Activated naive CD4-positive, alpha-beta T cell treated with anti-CD3 and anti-CD28 coated beads, Interleukin-2, amount 50 U/mL, for 24 hours (primary cell): ENCODE data around the gene CFAP54.

Experiments
- H3K27ac Mint-ChIP-seq: one replicate; pipeline ENCODE4 v1.8.0; 2021; ENCODE audit warnings: mild to moderate bottlenecking, mixed read lengths
- H3K27me3 Mint-ChIP-seq: one replicate; pipeline ENCODE4 v1.8.0; 2021; ENCODE audit warnings: mixed read lengths
- H3K36me3 Mint-ChIP-seq: one replicate; pipeline ENCODE4 v1.8.0; 2021; ENCODE audit warnings: mixed read lengths
- H3K4me1 Mint-ChIP-seq: one replicate; pipeline ENCODE4 v1.8.0; 2021; ENCODE audit warnings: mixed read lengths
- H3K4me3 Mint-ChIP-seq: one replicate; pipeline ENCODE4 v1.8.0; 2021; ENCODE audit warnings: mild to moderate bottlenecking, mixed read lengths
- H3K9me3 Mint-ChIP-seq: one replicate; pipeline ENCODE4 v1.8.0; 2021; ENCODE audit warnings: mixed read lengths

Gene CFAP54

DNA sequence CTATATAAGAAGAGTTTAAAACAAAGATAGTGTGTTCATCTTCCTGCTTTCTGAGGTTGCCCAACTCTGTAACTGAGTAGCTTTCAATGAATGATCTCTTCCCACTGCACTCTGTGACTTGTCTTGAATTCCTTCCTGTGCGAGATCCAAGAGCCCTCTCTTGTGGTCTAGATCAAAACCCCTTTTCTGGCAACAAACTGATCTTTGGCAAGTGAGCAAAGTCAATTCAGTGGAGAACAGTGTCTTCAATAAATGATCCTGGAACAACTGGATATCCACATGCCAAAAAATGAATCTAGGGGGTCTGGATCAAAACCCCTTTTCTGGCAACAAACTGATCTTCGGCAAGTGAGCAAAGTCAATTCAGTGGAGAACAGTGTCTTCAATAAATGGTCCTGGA, 8.5 kb downstream of the CFAP54 start:
- H3K4me3 Mint-ChIP-seq, result no peak overlapping the region
- peak overlapping the region; percentile 26 for H3K27ac Mint-ChIP-seq
- peaks cover 40% of the 10 kb centered on the region for H3K4me1 Mint-ChIP-seq
- no peaks in the 10 kb centered on the region for H3K27me3 Mint-ChIP-seq
- H3K36me3 Mint-ChIP-seq, result no peaks in the 10 kb centered on the region
- H3K9me3 Mint-ChIP-seq, result no peaks in the 10 kb centered on the region

DNA sequence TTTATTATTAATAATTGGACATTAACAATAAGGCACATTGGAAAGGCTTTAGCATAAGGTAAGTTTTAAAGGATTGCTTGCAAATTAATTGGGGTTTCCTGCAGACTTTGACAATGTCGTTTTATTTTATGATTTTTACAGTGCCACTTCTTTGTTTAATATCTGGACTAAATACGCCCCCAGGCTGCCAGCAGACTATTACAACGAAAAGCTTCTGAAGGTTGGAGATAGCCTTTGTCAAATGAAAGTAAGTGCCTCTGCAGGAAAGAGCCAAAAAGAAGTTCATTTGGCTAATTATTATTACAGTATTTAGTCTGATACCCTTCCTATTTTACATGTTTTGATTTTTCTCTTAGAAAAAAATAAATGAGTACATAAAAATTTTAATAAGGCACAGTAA, 11.3 kb downstream of the CFAP54 start:
- peaks cover 48% of the 10 kb centered on the region for H3K4me1 Mint-ChIP-seq
- no peaks in the 10 kb centered on the region for H3K9me3 Mint-ChIP-seq

DNA sequence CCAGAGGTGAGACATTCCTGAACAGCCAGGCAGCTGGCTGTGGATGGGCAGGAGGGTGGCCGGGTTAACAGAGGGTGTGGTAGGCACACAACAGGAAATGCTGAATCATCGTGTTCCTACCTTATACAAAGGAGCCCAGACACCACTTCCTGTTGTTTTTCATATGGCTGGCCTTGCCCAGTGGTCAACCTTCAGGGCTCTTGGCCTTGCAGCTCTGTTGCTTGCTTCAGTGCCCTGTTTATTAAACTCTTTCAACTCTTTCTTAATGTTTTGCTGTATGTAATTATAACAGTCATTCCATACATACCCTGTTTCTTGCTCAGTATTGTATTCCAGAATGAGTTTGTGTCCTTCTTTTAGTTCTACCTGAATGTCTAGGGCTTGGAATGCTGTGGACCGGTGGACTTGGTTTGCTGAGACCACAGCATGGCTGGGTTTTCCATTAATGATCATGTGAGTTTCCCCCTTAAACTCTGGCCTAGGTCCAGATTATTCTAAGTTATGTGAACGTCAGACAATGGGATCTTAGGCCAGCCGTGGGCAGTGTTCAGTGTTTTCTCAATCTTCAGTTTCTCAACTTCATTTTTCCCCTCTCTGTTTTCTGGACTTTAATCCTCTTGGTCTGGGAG, 11.9 kb downstream of the CFAP54 start:
- Mint-ChIP-seq H3K36me3 (peaks cover 1% of the 10 kb centered on the region), H3K4me3 (peak overlapping the region; percentile 1), H3K9me3 (no peaks in the 10 kb centered on the region), H3K27me3 (no peaks in the 10 kb centered on the region), H3K4me1 (peaks cover 46% of the 10 kb centered on the region), H3K27ac (peak overlapping the region; percentile 68)

More for the DNA sequence above, 11.3 kb downstream of the CFAP54 start:
- H3K36me3 Mint-ChIP-seq, result peaks cover under 1% of the 10 kb centered on the region
- no peak overlapping the region for H3K4me3 Mint-ChIP-seq
- H3K27me3 Mint-ChIP-seq, result no peaks in the 10 kb centered on the region
- H3K27ac Mint-ChIP-seq, result no peak overlapping the region

DNA sequence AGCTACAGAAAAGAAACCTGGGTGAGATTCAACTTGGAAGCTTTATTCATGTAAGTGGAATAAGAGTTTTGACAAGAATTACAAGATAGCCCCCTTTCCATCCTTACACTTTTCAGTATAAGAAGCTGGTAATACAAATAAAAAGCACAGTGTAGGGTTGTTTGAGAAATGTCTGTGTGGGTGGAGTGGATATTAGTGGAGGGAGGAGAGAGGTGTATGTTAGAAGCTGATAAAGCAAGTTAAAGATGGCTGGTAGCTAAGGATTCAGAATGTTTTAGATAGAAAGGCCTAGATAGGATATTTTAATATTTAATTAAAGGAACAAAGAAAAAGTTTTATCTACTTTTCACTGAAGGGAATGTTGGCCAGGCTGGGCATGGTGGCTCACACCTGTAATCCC, 12.5 kb downstream of the CFAP54 start:
- Mint-ChIP-seq H3K9me3 (no peaks in the 10 kb centered on the region), H3K27me3 (no peaks in the 10 kb centered on the region), H3K4me3 (peak overlapping the region; percentile 1), H3K4me1 (peaks cover 42% of the 10 kb centered on the region), H3K36me3 (peaks cover 1% of the 10 kb centered on the region), H3K27ac (peak overlapping the region; percentile 68)

DNA sequence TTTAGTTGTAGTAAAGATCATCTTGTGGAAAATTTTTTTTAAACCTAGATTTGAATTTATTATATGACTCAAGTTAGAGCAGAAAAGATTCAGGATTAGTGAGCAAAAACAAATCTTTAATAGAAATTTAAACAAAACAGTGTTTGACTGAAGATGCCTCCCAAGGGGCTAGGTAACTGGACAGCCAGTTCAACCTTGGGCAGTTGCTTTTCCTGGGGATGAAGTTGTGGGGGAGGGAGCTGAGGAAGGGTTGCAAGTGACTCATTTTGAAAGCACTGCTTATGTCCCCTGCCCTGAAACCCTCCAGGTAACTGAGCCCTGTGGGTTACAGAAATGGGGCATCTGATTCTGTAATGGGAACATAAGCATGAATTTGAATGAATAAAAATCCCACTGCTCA, 13.1 kb downstream of the CFAP54 start:
- Mint-ChIP-seq H3K4me3 (peak overlapping the region; percentile 44), H3K4me1 (peaks cover 42% of the 10 kb centered on the region), H3K9me3 (no peaks in the 10 kb centered on the region), H3K27me3 (no peaks in the 10 kb centered on the region), H3K27ac (peak overlapping the region; percentile 87), H3K36me3 (peaks cover 1% of the 10 kb centered on the region)

DNA sequence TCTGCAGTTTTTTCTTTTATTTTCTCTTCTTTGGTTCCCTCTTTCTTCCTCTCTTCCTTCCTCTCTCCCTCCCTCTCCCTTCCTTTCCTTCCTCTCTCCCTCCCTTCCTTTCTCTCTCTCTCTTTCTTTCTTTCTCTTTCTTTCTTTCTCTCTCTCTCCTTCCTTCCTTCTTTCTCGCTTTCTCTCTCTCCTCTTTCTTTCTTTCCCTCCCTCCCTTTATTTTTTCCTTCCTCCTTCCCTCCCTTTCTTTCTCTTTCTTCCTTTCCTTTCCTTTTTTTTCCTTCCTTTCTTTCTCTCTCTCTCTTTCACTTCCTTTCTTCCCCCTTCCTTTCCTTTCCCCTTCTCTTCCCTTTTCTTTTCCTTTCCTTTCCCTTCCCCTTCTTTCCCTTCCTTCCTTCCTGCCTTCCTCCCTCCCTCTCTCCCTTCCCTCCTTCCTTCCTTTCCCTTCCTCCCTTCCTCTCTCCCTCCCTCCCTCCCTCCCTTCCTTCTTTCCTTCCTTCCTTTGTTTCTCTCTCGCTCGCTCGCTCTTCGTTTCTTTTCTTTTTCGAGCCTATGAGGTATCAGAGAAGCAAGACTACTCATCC, 13.7 kb downstream of the CFAP54 start:
- Mint-ChIP-seq H3K4me1 (peaks cover 37% of the 10 kb centered on the region), H3K9me3 (no peaks in the 10 kb centered on the region), H3K27ac (peak overlapping the region; percentile 87), H3K36me3 (peaks cover 1% of the 10 kb centered on the region), H3K27me3 (no peaks in the 10 kb centered on the region), H3K4me3 (peak overlapping the region; percentile 44)

DNA sequence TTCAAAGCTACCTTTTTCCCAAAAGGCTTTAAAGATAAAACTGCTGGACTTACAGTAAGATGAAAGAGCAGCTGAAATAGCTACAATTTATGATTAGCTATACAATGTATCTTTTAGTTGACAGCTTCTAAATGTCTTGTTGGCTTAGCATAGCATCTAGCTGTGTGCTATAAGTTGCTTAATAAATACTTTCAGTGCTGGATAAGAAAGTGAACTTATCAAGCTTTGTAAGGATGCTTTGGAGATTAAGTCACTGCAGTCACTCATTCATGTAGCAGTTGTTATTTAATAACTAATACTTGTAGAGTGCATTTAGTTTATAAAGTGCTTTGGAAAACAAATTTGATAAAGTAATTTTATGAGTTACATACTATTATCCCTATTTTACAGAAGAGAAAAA, 14.6 kb downstream of the CFAP54 start:
- no peaks in the 10 kb centered on the region for H3K27me3 Mint-ChIP-seq
- no peak overlapping the region for H3K4me3 Mint-ChIP-seq
- no peak overlapping the region for H3K27ac Mint-ChIP-seq

DNA sequence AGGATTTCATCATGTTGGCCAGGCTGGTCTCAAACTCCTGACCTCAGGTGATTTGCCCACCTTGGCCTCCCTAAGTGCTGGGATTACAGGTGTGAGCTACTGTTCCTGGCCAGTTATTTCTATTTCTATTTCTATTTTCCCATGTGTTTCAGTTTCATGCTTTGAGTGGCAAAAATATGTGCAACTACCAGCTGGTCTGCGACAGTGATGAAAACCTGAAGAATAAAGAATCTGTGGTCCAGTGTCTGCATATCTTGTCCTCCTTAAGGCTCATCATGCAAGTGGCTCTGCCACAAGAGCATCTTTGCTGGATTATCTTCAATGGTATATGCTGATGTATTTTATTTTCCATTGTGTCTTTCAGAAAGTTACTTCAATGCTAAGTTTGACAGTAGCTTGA, 17.4 kb downstream of the CFAP54 start:
- Mint-ChIP-seq H3K4me1 (peaks cover 18% of the 10 kb centered on the region), H3K9me3 (no peaks in the 10 kb centered on the region), H3K4me3 (no peak overlapping the region), H3K27me3 (no peaks in the 10 kb centered on the region), H3K36me3 (peaks cover 1% of the 10 kb centered on the region), H3K27ac (no peak overlapping the region)

More for the DNA sequence above, 14.6 kb downstream of the CFAP54 start:
- Mint-ChIP-seq H3K9me3 (no peaks in the 10 kb centered on the region), H3K4me1 (peaks cover 37% of the 10 kb centered on the region), H3K36me3 (peaks cover 1% of the 10 kb centered on the region)

DNA sequence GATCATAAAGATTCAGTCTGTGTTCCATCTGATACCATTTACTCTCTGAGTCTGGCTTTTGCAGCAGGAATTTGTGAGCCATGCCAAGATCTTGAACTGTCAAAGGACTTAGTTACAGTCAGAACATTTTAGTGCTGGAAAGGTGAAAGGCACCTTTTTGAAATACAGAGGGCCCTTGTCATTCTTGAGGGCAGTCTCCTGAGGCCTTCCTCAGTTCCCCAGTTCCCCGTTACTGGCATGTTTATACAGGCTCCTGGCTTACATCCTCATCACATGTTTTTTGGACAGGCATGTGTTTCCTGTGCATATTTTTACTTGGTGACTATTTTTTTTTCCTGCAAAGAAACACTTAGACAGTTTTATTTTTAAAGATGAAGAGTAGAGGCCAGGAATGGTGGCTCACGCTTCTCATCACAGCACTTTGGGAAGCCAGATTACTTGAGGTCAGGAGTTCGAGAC, 21.0 kb downstream of the CFAP54 start:
- Mint-ChIP-seq H3K27me3 (no peaks in the 10 kb centered on the region), H3K9me3 (no peaks in the 10 kb centered on the region), H3K36me3 (peaks cover 1% of the 10 kb centered on the region), H3K27ac (no peak overlapping the region), H3K4me3 (no peak overlapping the region), H3K4me1 (no peaks in the 10 kb centered on the region)

DNA sequence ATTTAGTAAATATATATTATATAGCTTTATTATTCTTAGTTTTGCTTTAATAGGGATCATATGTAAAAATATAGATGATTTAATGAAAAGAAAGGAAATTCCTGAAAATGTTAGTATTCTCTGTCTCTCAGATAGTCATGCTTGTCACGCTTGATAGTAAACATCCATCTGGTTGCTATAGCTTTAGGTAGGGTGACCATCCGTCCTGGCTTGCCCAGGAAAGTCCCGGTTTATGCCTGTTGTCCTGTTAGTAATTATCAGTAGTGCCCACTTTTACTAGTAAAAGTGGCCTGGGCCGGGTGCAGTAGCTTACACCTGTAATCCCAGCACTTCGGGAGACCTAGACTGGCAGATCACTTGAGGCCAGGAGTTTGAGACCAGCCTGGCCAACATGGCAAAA, 23.8 kb downstream of the CFAP54 start:
- Mint-ChIP-seq H3K27me3 (no peaks in the 10 kb centered on the region), H3K36me3 (no peaks in the 10 kb centered on the region), H3K4me1 (peaks cover 16% of the 10 kb centered on the region), H3K27ac (no peak overlapping the region), H3K4me3 (no peak overlapping the region), H3K9me3 (no peaks in the 10 kb centered on the region)

DNA sequence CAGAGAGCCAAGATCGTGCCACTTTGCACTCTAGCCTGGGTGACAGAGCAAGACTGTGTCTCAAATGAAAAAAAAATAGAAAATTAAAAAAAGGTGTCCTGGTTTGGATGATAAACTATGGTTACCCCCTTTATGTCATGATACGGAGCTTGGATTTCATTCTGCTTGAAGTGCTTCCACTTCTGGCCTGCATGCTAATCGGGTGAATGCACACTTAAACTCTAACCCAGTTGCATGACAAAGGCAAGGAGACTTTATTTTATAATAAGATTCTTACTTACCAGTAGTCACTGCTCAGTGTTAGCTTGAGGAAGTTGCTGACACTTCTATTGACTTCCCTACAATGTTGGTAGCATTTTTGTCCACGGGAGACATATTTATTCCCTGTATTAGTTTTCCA, 24.3 kb downstream of the CFAP54 start:
- H3K4me3 Mint-ChIP-seq, result no peak overlapping the region
- no peak overlapping the region for H3K27ac Mint-ChIP-seq
- no peaks in the 10 kb centered on the region for H3K9me3 Mint-ChIP-seq
- no peaks in the 10 kb centered on the region for H3K27me3 Mint-ChIP-seq
- H3K4me1 Mint-ChIP-seq, result peaks cover 16% of the 10 kb centered on the region
- no peaks in the 10 kb centered on the region for H3K36me3 Mint-ChIP-seq

DNA sequence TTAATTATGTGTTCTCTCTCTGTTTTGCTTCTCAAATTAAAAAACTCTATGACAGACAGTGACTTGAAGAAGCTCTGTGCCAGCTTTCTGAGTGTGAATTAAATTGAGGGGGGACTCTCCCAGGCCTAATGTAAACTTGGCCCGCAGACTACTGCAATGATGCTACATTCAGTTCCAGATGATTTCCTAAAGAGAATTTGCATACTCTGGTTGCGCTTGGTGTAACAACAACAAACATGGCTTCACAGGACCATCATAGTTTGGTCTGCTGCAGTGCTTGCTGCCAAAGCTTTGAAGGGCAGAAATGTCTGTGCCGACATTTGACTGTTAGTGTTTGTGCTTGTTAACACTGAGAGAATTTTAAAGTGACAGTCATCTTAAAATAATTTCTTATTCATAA, 25.0 kb downstream of the CFAP54 start:
- Mint-ChIP-seq H3K27me3 (no peaks in the 10 kb centered on the region), H3K36me3 (no peaks in the 10 kb centered on the region), H3K4me1 (peaks cover 16% of the 10 kb centered on the region), H3K9me3 (no peaks in the 10 kb centered on the region), H3K27ac (no peak overlapping the region), H3K4me3 (no peak overlapping the region)

DNA sequence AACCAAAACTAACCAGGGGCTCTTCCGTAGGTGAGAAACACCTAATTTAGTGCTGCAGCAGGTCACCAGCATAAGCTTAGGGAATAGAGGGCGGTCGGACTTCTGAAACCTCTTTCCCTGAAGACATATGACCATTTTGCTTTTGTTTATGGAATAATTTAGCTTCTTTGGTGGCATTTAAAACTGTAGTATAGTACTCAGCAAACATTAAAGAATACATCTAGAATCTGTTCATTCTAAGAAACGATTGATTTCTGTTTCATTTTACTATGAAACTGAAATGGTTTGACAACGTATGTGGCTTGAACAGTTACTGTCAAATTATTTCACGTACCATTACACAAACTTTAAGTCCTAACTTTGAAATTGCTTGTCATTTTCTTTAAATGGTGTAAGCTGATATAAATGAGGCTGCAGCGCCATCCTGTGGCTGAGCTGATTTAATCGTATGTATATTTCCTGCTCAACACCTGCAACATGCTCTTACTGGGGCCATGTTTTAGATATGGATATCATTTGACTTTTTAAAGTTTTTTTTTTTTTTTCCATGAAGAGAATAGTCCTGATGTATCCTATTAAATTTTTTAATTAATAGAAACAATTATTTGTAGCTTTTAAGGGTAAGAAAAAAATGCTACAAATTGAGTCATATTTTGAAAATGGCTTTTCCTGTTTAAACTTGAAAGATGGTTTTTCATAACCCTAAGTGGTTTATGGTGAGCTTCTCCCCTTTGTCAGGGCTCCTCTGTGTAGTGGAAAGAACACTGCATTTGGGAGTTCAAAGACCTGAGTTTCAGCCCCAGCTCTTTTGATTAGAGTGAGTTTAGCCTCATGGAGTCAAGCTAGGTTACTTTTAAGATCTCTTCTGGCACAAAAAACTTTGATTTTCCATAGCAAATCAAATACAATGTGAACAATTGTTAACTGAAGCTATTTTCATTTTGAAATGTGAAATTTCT, 27.4 kb downstream of the CFAP54 start:
- H3K4me3 Mint-ChIP-seq, result peak overlapping the region; percentile 42
- H3K36me3 Mint-ChIP-seq, result no peaks in the 10 kb centered on the region
- no peaks in the 10 kb centered on the region for H3K9me3 Mint-ChIP-seq
- peaks cover 16% of the 10 kb centered on the region for H3K4me1 Mint-ChIP-seq
- H3K27ac Mint-ChIP-seq, result peak overlapping the region; percentile 74
- no peaks in the 10 kb centered on the region for H3K27me3 Mint-ChIP-seq

DNA sequence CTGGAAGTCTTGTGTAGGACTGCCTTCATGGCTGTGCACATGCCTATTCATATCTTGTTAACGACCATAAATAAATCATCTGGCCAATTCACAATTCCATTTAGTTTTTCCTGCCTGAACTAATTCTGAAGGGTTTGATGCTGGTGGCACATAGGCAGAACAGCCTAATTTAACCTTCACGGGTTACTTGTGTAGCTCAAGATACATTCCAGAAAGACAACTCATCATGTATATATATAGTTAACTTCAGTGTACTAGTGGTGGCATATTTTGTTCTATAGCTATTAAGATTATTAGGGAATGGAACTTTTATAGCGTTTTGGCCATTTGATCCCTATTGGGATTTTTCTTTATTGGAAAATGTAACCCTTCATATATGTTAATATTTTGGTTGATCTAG, 31.4 kb downstream of the CFAP54 start:
- no peaks in the 10 kb centered on the region for H3K9me3 Mint-ChIP-seq
- no peak overlapping the region for H3K27ac Mint-ChIP-seq
- peaks cover 16% of the 10 kb centered on the region for H3K4me1 Mint-ChIP-seq
- no peaks in the 10 kb centered on the region for H3K36me3 Mint-ChIP-seq
- no peak overlapping the region for H3K4me3 Mint-ChIP-seq
- no peaks in the 10 kb centered on the region for H3K27me3 Mint-ChIP-seq

DNA sequence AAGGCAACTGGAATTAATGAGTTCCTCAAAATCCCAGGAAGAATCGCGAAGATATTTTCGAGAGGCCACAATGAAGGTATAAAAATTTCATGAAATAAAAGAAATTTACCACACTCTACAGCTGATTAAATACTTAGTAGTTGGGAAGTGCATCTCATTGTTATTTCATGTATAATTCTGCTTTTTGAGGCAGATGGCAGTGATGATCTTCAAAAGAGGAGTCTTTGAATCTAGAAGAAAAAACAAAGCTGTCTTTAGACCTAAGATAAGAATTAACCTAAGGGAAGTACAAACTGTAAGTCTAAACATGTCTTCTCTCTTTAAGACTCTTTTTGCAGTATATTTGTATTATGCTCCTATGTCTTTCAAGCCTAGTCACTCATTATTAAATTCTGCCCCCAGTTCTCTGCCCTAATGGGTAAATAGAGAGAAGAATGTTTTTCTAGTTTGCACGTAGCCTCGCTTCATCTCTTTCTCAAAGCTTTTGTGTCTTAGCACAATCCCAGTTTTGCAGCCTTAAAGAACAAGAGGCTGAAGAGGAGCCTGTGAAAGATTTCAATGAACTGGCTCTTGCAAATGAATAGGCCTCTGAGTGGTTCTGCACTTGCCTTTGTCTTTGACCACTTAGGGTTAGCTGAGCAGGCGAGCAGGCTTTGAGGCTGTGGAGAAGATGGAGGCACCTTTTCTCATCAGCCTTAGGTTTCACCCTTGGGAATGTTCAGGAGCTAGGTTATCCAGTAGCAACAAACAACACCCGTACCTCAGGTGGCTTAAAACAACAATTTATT, 32.7 kb downstream of the CFAP54 start:
- no peaks in the 10 kb centered on the region for H3K27me3 Mint-ChIP-seq
- H3K27ac Mint-ChIP-seq, result no peak overlapping the region
- H3K4me3 Mint-ChIP-seq, result no peak overlapping the region
- no peaks in the 10 kb centered on the region for H3K9me3 Mint-ChIP-seq
- H3K36me3 Mint-ChIP-seq, result no peaks in the 10 kb centered on the region
- peaks cover 8% of the 10 kb centered on the region for H3K4me1 Mint-ChIP-seq
